ENCODE measurements around the gene CEP112. TPM values are rescaled to one million over a fixed set of nuclear protein-coding genes. Genes with fewer than 3 reads are reported as not detected.
"Not testable (repeated sequence)": the region's sequence is repeated elsewhere in the genome, so short reads cannot be mapped to it uniquely, and the experiment has no call there.

The CEP112 gene
- total RNA-seq, 1 donor from 2014 or later = 5.1 TPM

DNA sequence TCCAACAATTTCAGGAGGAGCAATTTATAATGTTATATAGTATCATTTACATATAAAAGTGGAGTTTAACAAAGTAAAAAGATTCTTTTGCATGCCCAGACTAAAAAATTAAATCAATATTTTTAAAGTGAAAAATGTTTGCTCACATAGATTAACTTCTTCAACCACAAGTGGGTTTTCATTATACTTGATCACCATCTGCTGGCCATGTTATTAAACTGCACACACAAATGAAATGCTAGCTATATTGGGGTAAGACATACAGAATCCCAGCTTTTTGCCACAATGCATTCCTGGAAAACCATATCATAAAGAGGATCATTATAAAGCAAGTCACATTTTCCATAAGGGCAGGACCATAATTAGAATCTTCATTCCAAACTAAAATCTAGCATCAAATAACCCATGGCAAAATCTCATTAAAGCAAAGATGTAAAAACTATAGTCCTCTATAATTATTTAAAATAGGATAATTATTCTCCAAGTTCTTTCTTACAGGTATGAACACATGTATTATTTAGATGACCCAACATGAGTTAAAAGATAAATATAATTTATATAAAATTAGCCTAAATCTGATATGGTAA lies 26.3 kb downstream of the CEP112 start:
- intact Hi-C loops (cut with micrococcal nuclease) = loop anchor here (1.0 to 10.0 kb wide), 4 partner anchors 611 to 934 kb away; no protein-coding TSS in a partner anchor

DNA sequence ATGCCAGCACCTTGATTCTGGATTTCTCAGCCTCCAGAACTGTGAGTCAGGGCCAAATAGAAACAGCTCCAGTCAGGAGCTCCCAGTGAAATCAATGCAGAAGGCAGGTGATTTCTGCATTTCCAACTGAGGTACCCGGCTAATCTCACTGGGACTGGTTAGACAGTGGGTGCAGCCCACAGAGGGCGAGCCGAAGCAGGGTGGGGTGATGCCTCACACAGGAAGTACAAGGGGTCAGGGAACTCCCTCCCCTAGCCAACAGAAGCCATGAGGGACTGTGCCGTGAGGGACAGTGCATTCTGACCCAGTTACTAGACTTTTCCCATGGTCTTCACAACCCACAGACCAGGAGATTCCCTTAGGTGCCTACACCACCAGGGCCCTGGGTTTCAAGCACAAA lies 36.9 kb downstream of the CEP112 start:
- intact Hi-C loops (cut with micrococcal nuclease) = not testable (repeated sequence)

DNA sequence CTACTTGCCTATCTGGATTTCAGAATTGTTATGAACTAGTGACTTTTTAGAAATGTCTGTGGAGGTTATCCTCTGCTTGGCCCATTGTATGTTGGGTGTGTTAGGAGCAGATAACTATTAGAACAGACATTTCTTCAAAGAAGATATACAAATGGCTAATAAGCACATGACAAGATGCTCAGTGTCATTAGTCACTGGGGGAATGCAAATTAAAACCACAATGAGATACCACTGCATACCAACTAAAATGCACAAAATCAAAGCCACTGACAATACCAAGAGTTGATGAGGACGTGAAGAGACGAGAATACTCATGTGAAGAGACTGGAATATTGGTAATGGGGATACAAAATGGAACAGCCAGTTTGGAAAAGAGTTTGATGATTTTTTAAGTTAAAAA lies 39.2 kb downstream of the CEP112 start:
- intact Hi-C loops (cut with micrococcal nuclease) = no loop called here

DNA sequence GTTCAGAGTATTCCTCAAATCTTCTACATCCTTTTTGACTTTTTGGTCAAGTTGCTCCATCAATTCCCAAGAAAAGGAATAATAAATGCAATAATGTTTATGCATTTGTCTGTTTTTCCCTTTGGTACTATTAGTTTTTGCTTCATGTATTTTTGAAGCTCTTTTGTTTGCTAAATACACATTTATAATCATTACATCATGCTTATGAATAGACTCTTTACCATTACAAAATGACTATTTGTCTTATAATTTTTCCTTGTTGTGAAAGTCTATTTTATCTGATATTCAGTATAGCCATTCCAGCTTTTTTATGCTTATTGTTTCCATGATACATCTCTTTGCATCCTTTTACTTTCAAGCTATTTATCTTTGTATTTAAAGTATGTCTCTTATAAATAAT lies 41.2 kb downstream of the CEP112 start:
- intact Hi-C loops (cut with micrococcal nuclease) = no loop called here

DNA sequence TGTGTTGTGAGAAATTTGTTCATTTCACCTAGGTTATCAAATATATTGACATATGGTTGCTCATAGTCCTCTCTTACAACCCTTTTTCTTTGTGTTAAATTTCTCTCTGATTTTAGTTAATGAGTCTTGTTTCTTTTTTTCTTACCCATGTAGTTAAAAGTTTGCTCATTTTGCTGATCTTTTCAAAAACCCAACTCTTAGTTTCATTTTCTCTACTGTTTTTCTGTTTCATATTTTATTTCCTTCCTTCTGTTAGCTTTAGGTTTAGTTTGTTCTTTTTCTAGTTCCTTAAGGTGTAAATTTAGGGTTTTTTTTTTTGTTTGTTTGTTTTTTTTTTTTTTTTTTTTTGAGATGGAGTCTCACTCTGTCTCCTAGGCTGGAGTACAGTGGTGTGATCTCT lies 42.4 kb downstream of the CEP112 start:
- intact Hi-C loops (cut with micrococcal nuclease) = no loop called here

DNA sequence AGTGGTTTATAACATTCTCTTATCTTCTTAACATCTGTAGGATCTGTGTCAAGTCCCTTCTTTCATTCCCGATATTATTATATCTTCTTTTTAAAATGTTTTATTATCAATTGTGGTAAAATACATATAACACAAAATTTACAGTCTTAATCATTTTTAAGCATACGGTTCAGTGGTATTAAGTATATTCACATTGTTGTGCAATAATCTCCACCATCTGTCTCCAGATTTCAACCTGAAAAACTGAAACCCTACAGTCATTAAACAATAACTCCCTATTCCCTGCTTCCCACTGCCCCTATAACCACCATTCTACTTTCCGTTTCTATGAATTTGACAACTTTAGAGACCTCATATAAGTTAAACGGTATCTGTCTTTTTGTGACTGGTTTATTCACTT lies 45.5 kb downstream of the CEP112 start:
- intact Hi-C loops (cut with micrococcal nuclease) = no loop called here

DNA sequence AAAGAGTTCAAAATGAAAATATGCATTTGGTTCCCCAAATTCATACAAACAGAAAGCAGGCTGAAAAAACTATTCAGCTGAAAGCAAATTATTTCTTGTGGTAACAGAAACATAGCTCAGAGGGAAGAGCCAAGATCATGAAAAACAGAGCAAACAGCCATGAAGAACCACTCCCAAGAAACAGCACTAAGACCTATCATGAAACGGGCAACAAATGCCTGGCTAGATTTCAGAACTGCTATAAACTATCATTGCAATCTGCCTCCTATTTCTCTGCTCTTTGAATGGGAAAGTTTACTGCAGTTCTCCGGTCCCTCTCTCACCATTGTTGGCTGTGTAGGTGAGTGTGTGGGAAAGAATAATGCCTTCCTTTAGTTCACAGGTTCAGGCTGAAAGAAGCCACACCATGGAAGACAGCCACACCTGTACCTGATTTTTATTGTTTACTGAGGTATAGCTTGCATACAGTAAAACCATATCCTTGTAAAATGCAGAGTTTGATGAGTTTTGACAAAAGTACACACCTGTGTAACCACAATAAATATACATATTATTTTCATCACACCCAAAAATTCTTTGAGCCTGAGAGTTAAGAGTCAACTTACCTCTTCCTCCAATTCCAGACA lies 48.2 kb downstream of the CEP112 start:
- intact Hi-C loops (cut with micrococcal nuclease) = no loop called here

DNA sequence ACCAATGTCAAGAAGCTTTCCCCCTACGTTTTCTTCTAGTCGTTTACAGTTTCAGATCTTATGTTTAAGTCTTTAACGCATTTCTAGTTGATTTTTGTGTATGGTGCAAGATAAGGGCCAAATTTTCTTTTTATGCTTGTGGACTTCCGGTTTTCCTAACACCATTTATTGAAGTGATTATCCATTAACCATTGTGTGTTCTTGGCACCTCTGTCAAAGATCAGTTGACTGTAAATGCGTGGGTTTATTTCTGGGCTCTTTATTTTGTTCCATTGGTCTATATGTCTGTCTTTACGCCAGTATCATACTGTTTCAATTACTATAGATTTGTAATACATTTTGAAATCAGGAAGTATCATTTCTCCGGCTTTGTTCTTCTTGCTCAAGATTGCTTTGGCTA lies 49.5 kb downstream of the CEP112 start:
- intact Hi-C loops (cut with micrococcal nuclease) = no loop called here

DNA sequence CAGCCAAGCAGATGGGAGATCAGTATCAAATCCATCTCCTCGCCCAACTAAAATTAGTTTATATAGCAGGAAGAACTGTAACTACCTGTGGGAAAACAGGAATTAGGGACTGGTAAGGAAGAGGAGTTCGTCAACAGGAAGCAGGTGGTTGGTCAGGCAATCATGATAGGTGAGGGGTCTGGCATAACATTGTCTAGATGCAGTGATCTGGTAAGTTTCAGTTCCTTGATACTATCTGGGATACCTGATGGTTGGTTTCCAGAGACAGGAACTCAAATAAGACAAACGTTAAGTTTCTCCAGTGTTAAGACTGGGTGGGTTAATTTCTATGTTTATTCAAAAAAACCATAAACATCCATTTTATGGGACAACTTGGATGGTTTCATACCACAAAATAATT lies 53.8 kb downstream of the CEP112 start:
- intact Hi-C loops (cut with micrococcal nuclease) = no loop called here

DNA sequence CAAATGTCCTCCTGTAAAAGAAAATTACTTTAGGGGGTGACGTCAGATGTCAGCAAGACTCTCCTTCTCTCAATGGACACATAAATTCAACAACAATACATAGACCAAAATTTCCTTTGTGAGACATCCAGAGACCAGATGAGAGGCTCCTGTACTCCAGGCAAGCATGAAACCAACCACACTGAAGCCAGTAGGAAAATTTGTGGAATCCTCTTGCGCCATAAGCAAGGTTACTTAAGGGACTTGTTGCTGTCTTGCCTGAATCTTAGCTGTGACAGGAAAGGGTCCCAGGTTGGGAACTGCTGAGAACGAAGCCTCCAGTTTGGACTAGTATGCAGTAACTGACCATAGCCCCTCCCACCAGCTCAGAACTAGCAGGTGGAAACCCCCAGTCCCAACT lies 56.0 kb downstream of the CEP112 start:
- intact Hi-C loops (cut with micrococcal nuclease) = no loop called here

DNA sequence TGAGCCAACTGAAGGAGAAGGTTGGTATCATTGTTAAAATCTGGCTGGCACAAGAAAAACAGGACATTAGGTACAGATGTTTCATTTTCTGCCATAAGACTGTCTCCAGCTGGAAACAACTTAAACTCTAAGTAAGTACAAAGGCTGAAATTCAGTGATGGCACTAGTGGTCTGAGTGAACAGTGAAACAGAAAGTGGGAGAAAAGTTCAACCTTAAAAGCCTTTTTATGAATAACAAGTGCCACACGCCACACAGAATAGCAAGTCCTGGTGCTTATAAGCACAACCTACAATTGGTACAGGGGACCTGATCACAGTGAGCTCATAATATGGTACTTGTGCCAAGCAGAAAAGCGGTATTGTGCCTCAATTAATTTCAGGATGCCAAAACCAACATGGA lies 56.7 kb downstream of the CEP112 start:
- intact Hi-C loops (cut with micrococcal nuclease) = no loop called here

DNA sequence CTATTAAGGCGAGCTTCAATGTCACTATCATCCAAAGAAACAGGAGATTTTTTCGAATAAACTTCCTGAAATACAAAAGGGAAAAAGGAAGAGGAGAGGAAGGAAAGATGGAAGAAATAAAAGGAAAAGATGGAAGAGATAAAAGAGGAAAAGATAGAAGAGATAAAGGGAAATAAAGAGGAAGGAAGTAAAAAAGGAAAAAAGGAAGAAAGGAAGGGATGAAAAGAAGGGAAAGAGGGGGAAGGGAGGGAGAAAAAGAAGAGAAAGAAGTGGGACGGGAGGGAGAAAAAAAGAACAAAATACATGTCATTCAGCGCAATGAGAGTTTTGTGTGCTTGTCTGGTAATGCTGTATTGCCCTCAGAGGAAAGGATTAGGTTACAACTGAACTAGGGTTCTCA lies 62.2 kb downstream of the CEP112 start:
- intact Hi-C loops (cut with micrococcal nuclease) = no loop called here

DNA sequence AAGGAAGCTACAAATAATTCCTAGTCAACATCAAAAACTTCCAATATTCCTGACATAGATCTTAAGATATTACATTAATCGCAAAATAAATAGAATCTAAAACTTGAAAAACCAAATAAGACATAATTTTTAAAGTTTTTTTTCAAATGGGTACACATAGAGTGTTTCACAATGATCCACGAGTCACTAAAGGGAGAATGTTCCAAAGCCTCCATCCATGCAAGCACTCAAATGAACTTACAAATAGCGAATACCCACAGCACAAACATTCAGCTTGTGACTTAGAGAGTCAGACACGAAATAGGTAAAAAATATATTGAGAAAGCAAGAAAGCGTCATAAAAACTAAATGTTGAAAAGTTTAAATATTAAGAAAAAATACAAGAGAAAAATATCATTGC lies 65.7 kb downstream of the CEP112 start:
- intact Hi-C loops (cut with micrococcal nuclease) = no loop called here

DNA sequence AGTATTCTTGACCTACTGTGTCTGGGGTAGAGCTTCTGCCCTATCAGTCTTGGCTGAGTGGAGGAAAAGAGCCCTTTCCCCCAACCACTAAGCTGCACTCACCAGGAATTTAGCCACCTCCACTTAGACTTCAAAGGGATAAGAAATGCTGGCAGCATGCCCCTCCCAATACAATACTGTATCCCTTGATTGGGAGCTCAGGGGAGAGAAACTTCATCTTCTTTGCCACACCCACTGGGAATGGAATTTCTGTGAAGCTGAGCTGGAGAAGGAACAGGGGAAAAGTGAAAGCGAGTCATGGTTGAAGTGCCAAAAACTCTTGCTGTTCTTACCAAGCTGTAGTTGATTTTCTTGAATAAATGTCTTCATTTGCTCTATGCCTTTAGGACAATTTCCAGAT lies 68.8 kb downstream of the CEP112 start:
- intact Hi-C loops (cut with micrococcal nuclease) = no loop called here

DNA sequence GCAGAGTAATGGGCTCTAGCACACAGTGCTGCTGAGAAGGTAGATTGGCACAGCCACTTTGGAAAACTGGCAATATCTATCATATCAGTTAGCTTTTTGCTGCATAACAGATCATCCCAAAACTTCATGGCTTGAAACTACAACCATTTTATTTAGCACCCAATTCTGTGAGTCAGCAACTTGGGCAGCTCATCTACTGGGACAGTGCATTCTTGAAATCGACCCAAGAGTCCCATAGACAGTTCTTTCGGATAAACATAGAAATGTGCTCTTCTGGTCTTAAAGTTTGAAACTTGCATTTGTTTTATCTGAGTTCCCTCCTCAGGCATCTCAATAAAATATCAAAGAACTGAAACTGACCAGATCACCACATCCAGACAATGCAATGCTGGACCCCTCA lies 76.7 kb downstream of the CEP112 start:
- intact Hi-C loops (cut with micrococcal nuclease) = no loop called here

DNA sequence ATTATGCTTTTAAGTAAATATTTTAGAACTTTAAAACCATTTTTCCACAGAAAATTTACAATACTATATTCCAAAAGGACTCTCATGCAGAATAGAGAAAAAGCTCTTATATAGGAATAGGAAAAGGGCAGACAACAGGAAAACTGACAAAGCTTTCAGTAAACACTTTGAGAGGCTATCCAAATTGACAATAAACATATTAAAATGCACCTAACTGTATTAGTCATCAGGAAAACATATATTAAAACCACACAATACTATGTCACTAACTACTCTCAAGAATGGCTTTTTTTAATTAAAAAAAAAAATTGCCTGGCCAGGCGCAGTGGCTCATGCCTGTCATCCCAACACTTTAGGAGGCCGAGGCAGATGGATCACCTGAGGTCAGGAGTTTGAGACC lies 77.3 kb downstream of the CEP112 start:
- intact Hi-C loops (cut with micrococcal nuclease) = no loop called here

DNA sequence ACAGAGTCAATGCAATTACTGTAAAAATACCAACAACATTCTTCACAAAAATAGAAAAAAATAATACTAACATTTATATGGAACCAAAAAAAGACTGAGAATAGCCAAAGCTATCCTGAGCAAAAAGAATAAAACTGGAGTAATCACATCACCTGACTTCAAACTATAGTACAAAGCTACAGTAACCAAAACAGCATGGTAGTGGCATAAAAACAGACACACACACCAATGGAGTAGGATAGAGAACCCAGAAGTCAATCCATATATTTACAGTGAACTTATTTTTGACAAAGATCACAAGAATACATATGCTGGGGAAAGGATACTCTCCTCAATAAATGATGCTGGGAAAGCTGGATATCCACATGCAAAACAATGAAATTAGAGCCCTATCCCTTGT lies 84.2 kb downstream of the CEP112 start:
- intact Hi-C loops (cut with micrococcal nuclease) = no loop called here

DNA sequence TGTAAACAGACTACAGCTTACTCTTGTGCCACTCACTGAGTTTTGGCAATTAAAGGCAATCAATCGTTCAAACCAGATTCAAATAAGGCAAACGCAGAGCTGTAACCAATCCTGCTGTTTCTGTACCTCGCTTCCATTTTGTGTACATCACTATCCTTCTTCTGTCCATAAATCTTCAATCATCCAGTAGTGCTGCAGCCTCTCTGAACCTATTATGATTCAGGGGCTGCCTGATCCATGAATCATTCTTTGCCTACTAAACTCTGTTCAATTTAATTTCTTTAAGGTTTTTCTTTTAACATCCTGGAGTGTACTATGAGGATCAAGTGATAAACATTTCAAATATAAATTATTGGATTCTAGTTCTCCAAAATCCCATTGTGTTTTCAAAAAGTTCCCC lies 93.9 kb downstream of the CEP112 start:
- intact Hi-C loops (cut with micrococcal nuclease) = no loop called here

DNA sequence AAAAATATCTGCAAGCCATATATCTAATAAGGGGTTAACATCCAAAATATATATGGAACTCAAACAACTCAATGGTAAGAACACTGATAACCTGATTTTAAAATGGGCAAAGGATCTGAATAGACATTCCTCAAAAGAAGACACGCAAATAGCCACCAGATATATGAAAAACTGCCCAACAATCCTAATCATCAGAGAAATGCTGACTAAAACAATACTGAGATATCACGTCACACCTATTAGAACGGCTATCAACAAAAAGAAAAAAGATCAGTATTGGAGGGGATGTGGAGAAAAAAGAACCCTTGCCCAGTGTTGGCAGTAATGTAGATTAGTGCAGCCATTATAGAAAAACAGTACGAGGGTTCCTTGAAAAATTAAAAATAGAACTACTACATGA lies 97.2 kb downstream of the CEP112 start:
- intact Hi-C loops (cut with micrococcal nuclease) = no loop called here

DNA sequence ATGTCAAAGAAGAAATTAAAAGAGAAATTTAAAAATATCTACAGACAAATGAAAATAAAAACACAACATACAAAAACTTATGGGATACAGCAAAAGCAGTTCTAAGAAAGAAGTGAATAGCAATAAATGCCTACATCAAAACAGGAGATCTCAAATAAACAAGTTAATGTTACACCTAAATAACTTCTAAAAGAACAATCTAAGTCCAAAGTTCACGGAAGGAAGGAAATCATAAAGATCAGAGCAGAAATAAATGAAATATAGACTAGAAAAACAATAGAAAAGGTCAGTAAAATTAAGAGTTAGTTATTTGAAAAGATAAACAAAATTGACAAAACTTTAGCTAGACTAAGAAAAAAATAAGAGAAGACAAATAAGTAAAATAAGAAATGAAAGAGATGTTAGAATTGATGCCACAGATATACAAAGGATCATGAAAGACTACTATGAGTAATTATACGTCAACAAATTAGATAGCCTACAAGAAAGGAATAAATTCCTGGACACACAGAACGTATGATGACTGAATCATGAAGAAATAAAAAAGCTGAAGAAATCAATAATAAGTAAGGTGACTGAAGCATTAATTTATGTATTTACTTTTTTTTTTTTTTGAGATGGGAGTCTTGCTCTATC lies 100.4 kb downstream of the CEP112 start:
- intact Hi-C loops (cut with micrococcal nuclease) = no loop called here

DNA sequence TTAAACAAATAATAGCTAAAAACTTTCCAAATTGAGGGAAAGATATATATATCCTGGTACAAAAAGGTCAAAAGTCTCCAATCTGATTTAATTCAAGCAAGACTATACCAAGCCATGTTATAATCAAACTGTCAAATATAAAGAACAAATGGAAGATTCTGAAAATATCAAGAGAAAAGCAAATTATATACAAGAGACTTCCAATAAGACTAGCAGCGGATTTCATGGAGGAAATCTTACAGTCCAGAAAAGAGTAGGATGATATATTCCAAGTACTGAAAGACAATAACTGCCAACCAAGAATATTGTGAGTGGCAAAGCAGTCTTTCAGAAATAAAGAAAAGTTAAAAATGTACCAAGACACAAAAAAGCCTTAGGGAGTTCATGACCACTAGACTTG lies 102.2 kb downstream of the CEP112 start:
- intact Hi-C loops (cut with micrococcal nuclease) = no loop called here

DNA sequence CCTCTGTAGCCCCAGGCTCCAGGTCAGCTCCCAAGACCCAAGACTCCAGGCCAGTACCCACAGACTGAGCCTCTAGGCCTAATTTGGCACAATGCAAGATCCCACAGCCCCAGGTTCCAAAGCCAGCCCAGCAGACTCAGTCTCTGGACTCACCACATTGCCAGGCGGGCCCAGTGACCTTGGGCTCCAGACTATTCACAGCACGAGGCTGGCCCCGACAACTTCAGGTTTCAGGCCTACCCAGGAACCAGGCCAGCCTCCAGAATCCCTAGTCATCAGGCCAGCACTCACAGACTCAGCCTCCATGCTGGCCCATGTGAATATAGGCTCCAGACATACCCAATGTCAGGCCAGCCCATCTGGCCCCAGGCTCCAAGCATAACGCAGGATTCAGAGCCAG lies 103.8 kb downstream of the CEP112 start:
- intact Hi-C loops (cut with micrococcal nuclease) = no loop called here

DNA sequence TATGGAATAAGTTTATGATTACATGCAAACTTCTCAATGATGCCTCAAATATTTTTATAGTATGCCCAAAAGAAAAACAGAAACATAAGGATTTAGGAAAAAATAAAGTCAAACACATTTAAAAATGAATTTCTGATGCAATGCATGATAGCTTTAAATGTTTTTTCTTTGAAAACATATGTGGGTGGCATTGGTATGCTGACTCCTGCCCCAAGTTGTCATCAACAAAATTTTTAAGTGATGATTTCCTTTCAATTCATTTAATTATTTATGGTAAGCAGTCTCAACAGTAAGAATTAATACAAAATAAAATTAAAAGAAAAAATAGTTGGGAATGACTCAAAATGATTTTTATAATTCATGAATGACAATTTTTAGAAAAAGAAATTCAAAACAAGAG lies 104.9 kb downstream of the CEP112 start:
- intact Hi-C loops (cut with micrococcal nuclease) = no loop called here
